ENCODE measurements around the gene SYTL2. TPM values are rescaled to one million over a fixed set of nuclear protein-coding genes. Genes with fewer than 3 reads are reported as not detected.

SYTL2 gene
- total RNA-seq, 1 donor from 2014 or later: 4.7 TPM

- H3K36me3 Mint-ChIP-seq (ENCODE audit: insufficient read depth): peaks cover 2% of the 10 kb centered on the region
- H3K9me3 Mint-ChIP-seq (ENCODE audit: low read depth): peaks cover 9% of the 10 kb centered on the region
- no peak for TF ChIP-seq CTCF (IDR thresholded peaks at IDR 0.05; ENCODE audit: unreplicated experiment)
- DNase-seq (ENCODE audit: low spot score, unreplicated experiment): no peak
- no peak overlapping the region for H3K27ac Mint-ChIP-seq
- H3K4me3 Mint-ChIP-seq (ENCODE audit: low read depth): no peak overlapping the region
- peaks cover 3% of the 10 kb centered on the region for H3K27me3 Mint-ChIP-seq
- peaks cover 23% of the 10 kb centered on the region for H3K4me1 Mint-ChIP-seq (ENCODE audit: low read depth)
Measured at GRCh38 chr11:85831050-85831449, 20.1 kb upstream of the SYTL2 start.

DNA sequence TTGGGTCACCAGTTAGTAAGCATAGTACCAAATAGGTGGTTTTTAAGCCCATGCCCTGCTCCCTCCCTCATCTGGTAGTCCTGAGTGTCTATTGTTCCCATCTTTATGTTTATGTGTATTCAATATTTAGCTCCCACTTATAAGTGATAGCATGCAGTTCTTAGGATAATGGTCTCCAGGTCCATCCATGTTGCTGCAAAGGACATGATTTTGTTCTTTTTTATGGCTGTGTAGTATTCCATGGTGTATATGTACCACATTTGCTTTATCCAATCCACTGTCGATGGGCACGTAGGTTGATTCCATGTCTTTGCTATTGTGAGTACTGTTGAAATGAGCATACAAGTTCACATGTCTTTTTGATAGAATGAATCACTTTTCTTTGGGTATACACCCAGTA, 18.2 kb upstream of the SYTL2 start:
- Mint-ChIP-seq H3K4me3 (ENCODE audit: low read depth) (no peak overlapping the region), H3K27me3 (peaks cover 3% of the 10 kb centered on the region), H3K27ac (no peak overlapping the region), H3K36me3 (ENCODE audit: insufficient read depth) (no peaks in the 10 kb centered on the region), H3K4me1 (ENCODE audit: low read depth) (peaks cover 23% of the 10 kb centered on the region), H3K9me3 (ENCODE audit: low read depth) (no peaks in the 10 kb centered on the region)
- no peak for DNase-seq (ENCODE audit: low spot score, unreplicated experiment)
- TF ChIP-seq CTCF (IDR thresholded peaks at IDR 0.05; ENCODE audit: unreplicated experiment): no peak

DNA sequence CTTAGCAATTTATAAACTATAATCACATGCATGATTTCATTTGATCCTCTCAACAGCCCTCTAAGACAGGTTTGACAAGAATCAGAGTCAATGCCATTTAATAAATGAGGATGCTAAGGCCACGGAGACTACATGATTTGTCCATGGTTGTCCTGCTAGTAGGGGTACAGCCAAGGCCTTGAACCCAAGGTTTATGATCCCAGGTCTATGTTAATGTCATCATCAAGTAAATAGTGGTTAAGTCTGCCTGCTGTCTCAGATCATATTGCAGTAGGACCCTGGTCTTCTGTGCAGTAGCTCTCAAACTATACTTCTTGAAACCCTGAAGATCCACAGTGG, 17.7 kb upstream of the SYTL2 start:
- H3K4me3 Mint-ChIP-seq (ENCODE audit: low read depth): no peak overlapping the region
- H3K27me3 Mint-ChIP-seq: peaks cover 9% of the 10 kb centered on the region
- peaks cover 23% of the 10 kb centered on the region for H3K4me1 Mint-ChIP-seq (ENCODE audit: low read depth)
- DNase-seq (ENCODE audit: low spot score, unreplicated experiment): no peak
- H3K36me3 Mint-ChIP-seq (ENCODE audit: insufficient read depth): no peaks in the 10 kb centered on the region
- TF ChIP-seq CTCF (IDR thresholded peaks at IDR 0.05; ENCODE audit: unreplicated experiment): no peak
- no peak overlapping the region for H3K27ac Mint-ChIP-seq
- H3K9me3 Mint-ChIP-seq (ENCODE audit: low read depth): no peaks in the 10 kb centered on the region

- no peaks in the 10 kb centered on the region for H3K36me3 Mint-ChIP-seq (ENCODE audit: insufficient read depth)
- no peak overlapping the region for H3K4me3 Mint-ChIP-seq (ENCODE audit: low read depth)
Measured at GRCh38 chr11:85827748-85828639, 17.1 kb upstream of the SYTL2 start.

More at GRCh38 chr11:85827748-85828639, 17.1 kb upstream of the SYTL2 start:
- no peak for DNase-seq (ENCODE audit: low spot score, unreplicated experiment)
- no peaks in the 10 kb centered on the region for H3K9me3 Mint-ChIP-seq (ENCODE audit: low read depth)
- TF ChIP-seq CTCF (IDR thresholded peaks at IDR 0.05; ENCODE audit: unreplicated experiment): no peak
- no peak overlapping the region for H3K27ac Mint-ChIP-seq
- H3K4me1 Mint-ChIP-seq (ENCODE audit: low read depth): peaks cover 23% of the 10 kb centered on the region
- H3K27me3 Mint-ChIP-seq: peaks cover 9% of the 10 kb centered on the region

Data from progenitor cell of endocrine pancreas (in vitro differentiated cells).